ENCODE results near the gene ERAS.

DNA sequence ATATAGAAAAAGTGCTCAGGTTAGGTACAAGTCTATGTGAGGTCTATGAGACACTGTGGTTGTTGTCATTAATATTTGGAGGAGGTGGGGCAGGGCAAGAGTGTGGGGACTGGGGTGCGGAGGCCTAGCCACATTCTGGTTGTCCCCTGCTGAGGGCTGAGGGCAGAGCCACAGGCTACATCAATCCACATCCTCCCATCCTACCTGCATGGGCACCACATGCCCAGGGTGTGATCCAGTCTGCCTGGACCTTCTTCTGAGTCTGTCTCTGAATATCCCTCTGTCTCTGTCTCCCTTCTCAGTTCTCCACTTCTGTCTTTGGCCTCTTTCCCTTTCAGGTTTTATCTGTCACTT, 41.1 kb upstream of the ERAS start:
- no peak for TF ChIP-seq POLR2A (IDR thresholded peaks at IDR 0.05)
- TF ChIP-seq CTCF (IDR thresholded peaks at IDR 0.05) = no peak

All from Peyer's patch (tissue), 4 donors.